Measurements from ENCODE around the gene SMTN. TPM values are rescaled to one million over a fixed set of nuclear protein-coding genes. Genes with fewer than 3 reads are reported as not detected.
A peak's percentile ranks its signal among the peaks of the same experiment; 100 is the strongest.

SMTN gene
- total and polyA plus RNA-seq, 7 experiments from 2014 or later, result 1.1 to 14.9 (median 4.4) TPM

DNA sequence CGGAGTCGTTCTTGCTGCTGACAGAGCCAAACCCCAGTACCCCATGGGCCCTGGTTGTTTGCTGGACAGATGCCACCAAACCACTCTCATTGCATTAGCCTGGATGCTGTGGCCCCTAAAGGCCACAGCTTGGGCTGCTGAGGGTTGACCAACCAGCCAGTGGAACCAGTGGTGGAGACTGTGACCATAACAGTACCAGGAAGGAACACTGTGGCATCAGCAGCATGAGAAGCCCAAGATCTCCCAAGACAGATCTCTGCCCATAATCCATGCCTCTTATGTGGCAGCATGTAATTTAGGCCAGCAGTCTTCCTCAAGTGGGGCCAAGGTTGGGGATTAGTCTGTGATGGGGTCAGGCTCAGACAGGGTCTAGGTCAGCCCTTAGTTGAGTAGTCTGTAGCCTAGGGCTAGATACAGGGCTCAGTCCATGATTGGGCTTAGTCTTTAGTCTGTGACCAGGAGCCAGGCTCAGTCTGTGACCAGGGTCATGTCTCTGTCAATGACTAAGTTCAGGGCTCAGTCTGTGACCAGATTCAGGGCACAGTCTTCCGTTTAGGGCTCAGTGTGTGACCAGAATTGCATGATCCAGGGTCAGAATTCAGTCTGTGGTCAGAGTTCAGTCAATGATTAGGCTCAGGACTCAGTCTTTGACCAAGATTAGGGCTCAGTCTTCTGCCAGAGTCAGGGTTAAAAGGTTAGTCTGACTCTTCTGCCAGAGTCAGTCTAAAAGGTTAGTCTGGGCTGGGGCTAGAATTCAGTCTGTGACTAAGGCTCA, 37.1 kb downstream of the SMTN start:
- no peaks in the 10 kb centered on the region for H3K4me1 Mint-ChIP-seq
- POLR2A ChIA-PET, result no interaction called here
- H3K4me3 ChIP-seq (ENCODE audit: low read length), result no peak overlapping the region
- CTCF ChIA-PET, result no interaction called here
- H3K4me1 ChIP-seq (ENCODE audit: control insufficient read depth in 2 of 2, insufficient read depth in 2 of 2, low read length in 2 of 2), result no peaks in the 10 kb centered on the region
- no peak overlapping the region for H3K27ac Mint-ChIP-seq
- H3K27me3 ChIP-seq (ENCODE audit: control insufficient read depth in 2 of 2, insufficient read depth in 2 of 2, low read length in 2 of 2), result no peaks in the 10 kb centered on the region
- no peaks in the 10 kb centered on the region for H3K9me3 Mint-ChIP-seq
- intact Hi-C loops (cut with micrococcal nuclease), result no loop called here
- no peaks in the 10 kb centered on the region for H3K36me3 Mint-ChIP-seq
- no peaks in the 10 kb centered on the region for H3K36me3 ChIP-seq (ENCODE audit: control insufficient read depth in 2 of 3, insufficient read depth in 3 of 3, low read length in 3 of 3)
- H3K27ac ChIP-seq (ENCODE audit: low read depth, low read length), result no peak overlapping the region
- H3K9me3 ChIP-seq (ENCODE audit: control insufficient read depth in 2 of 3, low read length in 3 of 3), result no peaks in the 10 kb centered on the region
- ATAC-seq (no peak), DNase-seq (no peak)
- H3K27me3 Mint-ChIP-seq, result no peaks in the 10 kb centered on the region
- no peak overlapping the region for H3K4me3 Mint-ChIP-seq

DNA sequence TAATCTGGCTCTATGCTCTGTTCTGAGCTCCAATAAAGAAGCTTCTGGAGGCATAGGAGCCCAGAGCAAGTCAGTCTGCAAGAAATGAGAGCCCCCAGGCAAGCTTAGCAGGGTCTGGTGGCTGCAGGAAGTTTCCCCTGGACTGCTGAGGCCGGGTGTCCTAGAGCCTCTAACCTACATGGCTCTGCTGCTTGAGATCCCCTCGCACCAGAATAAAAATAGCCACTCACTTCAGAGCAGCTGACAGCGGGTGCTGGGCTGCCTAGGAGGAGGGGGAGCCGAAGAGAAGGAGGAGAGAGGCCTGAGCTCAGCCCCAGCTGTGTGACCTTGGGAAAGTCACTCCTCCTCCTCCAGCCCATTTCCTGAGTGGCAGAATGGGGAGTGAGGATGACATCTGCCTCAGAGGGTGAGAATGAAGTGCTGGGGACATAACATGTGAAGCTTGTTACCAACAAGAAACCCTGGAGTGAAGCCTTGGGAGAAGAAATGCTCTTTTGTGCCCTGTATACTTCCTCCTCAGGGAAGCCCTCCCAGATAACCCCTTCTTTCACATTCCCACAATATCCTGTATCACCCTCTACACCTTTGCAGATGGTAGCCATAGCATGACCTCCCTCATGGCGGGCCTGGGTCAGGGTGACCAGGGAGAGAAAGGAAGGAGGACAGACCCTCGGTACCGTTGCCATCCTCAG, 38.1 kb downstream of the SMTN start:
- Histone ChIP-seq H3K4me1 (ENCODE audit: control insufficient read depth in 2 of 2, insufficient read depth in 2 of 2, low read length in 2 of 2) (no peaks in the 10 kb centered on the region), H3K4me3 (ENCODE audit: low read length) (no peak overlapping the region), H3K27me3 (ENCODE audit: control insufficient read depth in 2 of 2, insufficient read depth in 2 of 2, low read length in 2 of 2) (no peaks in the 10 kb centered on the region), H3K36me3 (ENCODE audit: control insufficient read depth in 2 of 3, insufficient read depth in 3 of 3, low read length in 3 of 3) (no peaks in the 10 kb centered on the region), H3K9me3 (ENCODE audit: control insufficient read depth in 2 of 3, low read length in 3 of 3) (no peaks in the 10 kb centered on the region), H3K27ac (ENCODE audit: low read depth, low read length) (no peak overlapping the region)
- ChIA-PET POLR2A (no interaction called here), CTCF (interaction anchor here (0.5 kb wide), 1 partner anchor 199 kb away, joined by 3 read pairs; no protein-coding TSS in a partner anchor)
- H3K27me3 Mint-ChIP-seq, result no peaks in the 10 kb centered on the region
- peaks cover 0 to 1% (median 0%) of the 10 kb centered on the region in 11 donors for H3K9me3 Mint-ChIP-seq
- H3K36me3 Mint-ChIP-seq, result no peaks in the 10 kb centered on the region
- no peaks in the 10 kb centered on the region for H3K4me1 Mint-ChIP-seq
- no peak for DNase-seq
- H3K4me3 Mint-ChIP-seq, result no peak overlapping the region
- intact Hi-C loops (cut with micrococcal nuclease), result no loop called here
- no peak for ATAC-seq
- no peak overlapping the region for H3K27ac Mint-ChIP-seq

DNA sequence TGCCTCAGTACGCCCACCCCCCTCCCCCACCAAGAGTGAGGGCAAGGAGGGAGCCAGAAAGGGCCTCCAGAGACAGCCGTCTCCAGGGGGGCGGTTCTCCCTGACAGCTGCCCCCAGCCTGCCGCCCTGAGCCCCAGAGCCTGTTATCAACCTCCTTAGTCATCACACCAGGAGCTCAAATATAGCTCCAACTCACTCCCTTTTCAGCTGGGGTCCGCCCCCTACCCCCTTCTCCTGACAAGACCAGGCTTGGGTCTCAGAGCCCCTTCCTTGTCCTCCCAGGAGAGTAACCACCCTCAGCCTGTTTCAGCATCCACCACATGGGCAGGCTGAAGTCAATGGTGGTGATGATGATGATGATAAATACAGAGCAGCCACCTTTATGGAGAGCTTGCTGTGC, 39.1 kb downstream of the SMTN start:
- Histone ChIP-seq H3K4me3 (ENCODE audit: low read length) (no peak overlapping the region), H3K27me3 (ENCODE audit: control insufficient read depth in 2 of 2, insufficient read depth in 2 of 2, low read length in 2 of 2) (no peaks in the 10 kb centered on the region), H3K27ac (ENCODE audit: low read depth, low read length) (no peak overlapping the region), H3K9me3 (ENCODE audit: control insufficient read depth in 2 of 3, low read length in 3 of 3) (no peaks in the 10 kb centered on the region), H3K4me1 (ENCODE audit: control insufficient read depth in 2 of 2, insufficient read depth in 2 of 2, low read length in 2 of 2) (no peaks in the 10 kb centered on the region), H3K36me3 (ENCODE audit: control insufficient read depth in 2 of 3, insufficient read depth in 3 of 3, low read length in 3 of 3) (no peaks in the 10 kb centered on the region)
- intact Hi-C loops (cut with micrococcal nuclease), result no loop called here
- no peaks in the 10 kb centered on the region for H3K27me3 Mint-ChIP-seq
- no peak overlapping the region for H3K4me3 Mint-ChIP-seq
- ATAC-seq, result no peak
- no peaks in the 10 kb centered on the region for H3K36me3 Mint-ChIP-seq
- H3K9me3 Mint-ChIP-seq, result peaks cover 0 to 1% (median 0%) of the 10 kb centered on the region in 11 donors
- H3K27ac Mint-ChIP-seq, result no peak overlapping the region
- no peak for DNase-seq
- ChIA-PET CTCF (no interaction called here), POLR2A (no interaction called here)
- no peaks in the 10 kb centered on the region for H3K4me1 Mint-ChIP-seq

DNA sequence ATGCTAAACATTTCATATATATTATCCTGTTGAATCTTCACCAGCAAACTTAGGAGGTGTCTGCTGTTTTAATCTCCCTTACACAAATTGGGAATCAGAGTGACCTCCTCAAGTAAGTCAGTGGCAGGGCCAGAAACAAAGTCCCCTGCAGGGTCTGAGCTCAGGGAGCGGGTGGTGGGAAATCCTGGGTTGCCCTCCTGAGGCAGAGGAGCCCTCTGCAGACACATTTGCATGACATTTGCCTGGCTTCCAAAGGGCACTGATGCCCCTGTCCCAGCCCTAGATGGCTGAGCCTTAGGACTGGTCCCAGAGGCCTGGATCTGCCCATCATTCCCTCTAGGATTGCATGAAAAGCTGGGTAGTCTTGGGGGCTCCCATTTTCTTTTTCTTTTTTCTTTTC, 39.5 kb downstream of the SMTN start:
- no peaks in the 10 kb centered on the region for H3K27me3 ChIP-seq (ENCODE audit: control insufficient read depth in 2 of 2, insufficient read depth in 2 of 2, low read length in 2 of 2)
- no peaks in the 10 kb centered on the region for H3K27me3 Mint-ChIP-seq
- H3K4me3 ChIP-seq (ENCODE audit: low read length), result no peak overlapping the region
- intact Hi-C loops (cut with micrococcal nuclease), result no loop called here
- H3K4me1 ChIP-seq (ENCODE audit: control insufficient read depth in 2 of 2, insufficient read depth in 2 of 2, low read length in 2 of 2), result no peaks in the 10 kb centered on the region
- H3K27ac ChIP-seq (ENCODE audit: low read depth, low read length), result no peak overlapping the region
- no peaks in the 10 kb centered on the region for H3K36me3 Mint-ChIP-seq
- DNase-seq, result no peak
- peaks cover 0 to 1% (median 0%) of the 10 kb centered on the region in 11 donors for H3K9me3 Mint-ChIP-seq
- ChIA-PET POLR2A (no interaction called here), CTCF (no interaction called here)
- H3K36me3 ChIP-seq (ENCODE audit: control insufficient read depth in 2 of 3, insufficient read depth in 3 of 3, low read length in 3 of 3), result no peaks in the 10 kb centered on the region
- ATAC-seq, result no peak
- no peaks in the 10 kb centered on the region for H3K4me1 Mint-ChIP-seq
- no peaks in the 10 kb centered on the region for H3K9me3 ChIP-seq (ENCODE audit: control insufficient read depth in 2 of 3, low read length in 3 of 3)
- no peak overlapping the region for H3K4me3 Mint-ChIP-seq
- no peak overlapping the region for H3K27ac Mint-ChIP-seq

DNA sequence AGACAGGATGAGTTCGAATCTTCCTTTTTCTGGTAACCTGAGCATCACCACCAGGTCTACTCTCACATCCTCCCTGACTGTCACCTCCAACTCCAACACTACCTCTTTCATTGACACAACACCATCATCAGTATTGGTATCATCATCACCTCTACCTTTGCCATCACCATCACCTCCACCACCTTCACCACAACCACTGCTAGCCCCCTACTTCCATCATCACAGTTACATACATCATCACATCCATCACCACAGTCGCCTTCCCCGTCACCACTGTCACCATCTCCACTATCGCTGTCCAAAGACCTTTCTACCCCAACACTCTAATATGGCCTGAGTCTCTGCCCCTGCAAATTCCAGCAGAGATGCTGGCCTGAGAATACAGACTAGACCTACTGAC, 40.3 kb downstream of the SMTN start:
- intact Hi-C loops (cut with micrococcal nuclease), result no loop called here
- Histone ChIP-seq H3K27me3 (ENCODE audit: control insufficient read depth in 2 of 2, insufficient read depth in 2 of 2, low read length in 2 of 2) (no peaks in the 10 kb centered on the region), H3K9me3 (ENCODE audit: control insufficient read depth in 2 of 3, low read length in 3 of 3) (no peaks in the 10 kb centered on the region), H3K36me3 (ENCODE audit: control insufficient read depth in 2 of 3, insufficient read depth in 3 of 3, low read length in 3 of 3) (no peaks in the 10 kb centered on the region), H3K4me3 (ENCODE audit: low read length) (no peak overlapping the region), H3K4me1 (ENCODE audit: control insufficient read depth in 2 of 2, insufficient read depth in 2 of 2, low read length in 2 of 2) (no peaks in the 10 kb centered on the region), H3K27ac (ENCODE audit: low read depth, low read length) (no peak overlapping the region)
- Mint-ChIP-seq H3K27ac (peak overlapping the region in 1 of 9 donors; percentile 23), H3K4me3 (no peak overlapping the region), H3K9me3 (peaks cover 0 to 1% (median 0%) of the 10 kb centered on the region in 11 donors), H3K27me3 (no peaks in the 10 kb centered on the region), H3K4me1 (no peaks in the 10 kb centered on the region), H3K36me3 (no peaks in the 10 kb centered on the region)
- ATAC-seq, result no peak
- ChIA-PET POLR2A (no interaction called here), CTCF (no interaction called here)
- no peak for DNase-seq

DNA sequence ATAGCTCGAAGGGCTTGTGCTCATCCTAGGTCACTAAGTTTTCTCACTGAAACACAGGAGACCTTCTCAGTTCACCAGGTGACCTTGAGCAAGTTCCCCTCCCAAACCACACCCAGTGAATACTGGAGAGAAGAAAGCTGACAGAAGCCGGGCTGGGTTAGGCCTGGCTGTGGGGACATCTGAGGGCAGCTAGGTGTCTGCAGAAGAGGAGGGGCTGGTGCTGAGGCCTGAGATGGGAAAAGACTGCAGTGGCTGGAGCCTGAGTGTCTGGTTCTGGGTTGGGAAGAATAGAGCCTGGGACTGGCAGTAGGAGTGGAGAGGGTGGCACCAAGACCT, 41.0 kb downstream of the SMTN start:
- Mint-ChIP-seq H3K36me3 (no peaks in the 10 kb centered on the region), H3K4me1 (peaks cover 0 to 1% (median 0%) of the 10 kb centered on the region in 7 donors), H3K27ac (peak overlapping the region in 2 of 9 donors; percentile 10 to 59), H3K9me3 (peaks cover 0 to 1% (median 0%) of the 10 kb centered on the region in 11 donors), H3K27me3 (no peaks in the 10 kb centered on the region), H3K4me3 (no peak overlapping the region)
- H3K27ac ChIP-seq (ENCODE audit: low read depth, low read length), result no peak overlapping the region
- POLR2A ChIA-PET, result no interaction called here
- H3K9me3 ChIP-seq (ENCODE audit: control insufficient read depth in 2 of 3, low read length in 3 of 3), result no peaks in the 10 kb centered on the region
- intact Hi-C loops (cut with micrococcal nuclease), result no loop called here
- no peaks in the 10 kb centered on the region for H3K36me3 ChIP-seq (ENCODE audit: control insufficient read depth in 2 of 3, insufficient read depth in 3 of 3, low read length in 3 of 3)
- no peaks in the 10 kb centered on the region for H3K27me3 ChIP-seq (ENCODE audit: control insufficient read depth in 2 of 2, insufficient read depth in 2 of 2, low read length in 2 of 2)
- no peak for ATAC-seq
- H3K4me3 ChIP-seq (ENCODE audit: low read length), result no peak overlapping the region
- no peak for DNase-seq
- CTCF ChIA-PET, result no interaction called here
- no peaks in the 10 kb centered on the region for H3K4me1 ChIP-seq (ENCODE audit: control insufficient read depth in 2 of 2, insufficient read depth in 2 of 2, low read length in 2 of 2)
